Measurements from ENCODE around the gene GRK5.

The GRK5 gene

DNA sequence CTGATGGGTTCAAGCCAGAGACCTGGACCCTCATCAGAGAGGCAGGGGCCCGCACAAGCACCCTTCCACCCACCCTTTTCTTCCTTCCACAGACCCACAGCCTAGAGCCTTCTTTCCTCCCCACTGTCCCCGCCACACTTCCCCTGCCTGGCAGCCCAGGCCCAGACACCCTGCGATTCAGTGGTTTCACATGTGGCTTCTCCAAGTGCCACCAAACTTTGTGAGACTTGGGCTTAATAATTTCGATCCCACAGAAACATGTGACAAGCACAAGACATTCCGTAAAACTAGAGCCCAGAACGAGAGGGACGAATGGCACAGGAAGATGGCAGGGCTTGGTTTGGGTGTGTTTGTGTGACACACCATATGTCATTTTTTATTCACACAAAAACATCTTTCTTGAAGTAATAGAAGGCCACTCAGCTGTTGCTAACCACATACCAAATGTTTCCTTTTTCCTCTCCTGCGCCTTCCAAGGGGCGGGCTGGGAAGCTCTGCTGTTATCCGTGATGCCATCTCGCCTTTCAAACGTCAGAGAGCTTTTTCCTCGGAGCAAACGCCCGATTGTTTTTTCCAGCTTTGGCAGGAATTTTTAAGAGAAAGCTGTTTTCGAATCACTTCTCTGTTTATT is 162.9 kb downstream of the GRK5 start:
- TF ChIP-seq, protein P1, sequence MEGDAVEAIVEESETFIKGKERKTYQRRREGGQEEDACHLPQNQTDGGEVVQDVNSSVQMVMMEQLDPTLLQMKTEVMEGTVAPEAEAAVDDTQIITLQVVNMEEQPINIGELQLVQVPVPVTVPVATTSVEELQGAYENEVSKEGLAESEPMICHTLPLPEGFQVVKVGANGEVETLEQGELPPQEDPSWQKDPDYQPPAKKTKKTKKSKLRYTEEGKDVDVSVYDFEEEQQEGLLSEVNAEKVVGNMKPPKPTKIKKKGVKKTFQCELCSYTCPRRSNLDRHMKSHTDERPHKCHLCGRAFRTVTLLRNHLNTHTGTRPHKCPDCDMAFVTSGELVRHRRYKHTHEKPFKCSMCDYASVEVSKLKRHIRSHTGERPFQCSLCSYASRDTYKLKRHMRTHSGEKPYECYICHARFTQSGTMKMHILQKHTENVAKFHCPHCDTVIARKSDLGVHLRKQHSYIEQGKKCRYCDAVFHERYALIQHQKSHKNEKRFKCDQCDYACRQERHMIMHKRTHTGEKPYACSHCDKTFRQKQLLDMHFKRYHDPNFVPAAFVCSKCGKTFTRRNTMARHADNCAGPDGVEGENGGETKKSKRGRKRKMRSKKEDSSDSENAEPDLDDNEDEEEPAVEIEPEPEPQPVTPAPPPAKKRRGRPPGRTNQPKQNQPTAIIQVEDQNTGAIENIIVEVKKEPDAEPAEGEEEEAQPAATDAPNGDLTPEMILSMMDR (IDR thresholded peaks at IDR 0.05; ENCODE audit: unreplicated experiment in 3 of 3) = no peak
- Mint-ChIP-seq H3K36me3 (ENCODE audit: low read depth) (no peaks in the 10 kb centered on the region), H3K27ac (peak overlapping the region; percentile 93 to 95 (median 95)), H3K9me3 (no peaks in the 10 kb centered on the region), H3K4me3 (peak overlapping the region in 2 of 3 experiments; percentile 4 to 26), H3K27me3 (ENCODE audit: low read depth) (peaks cover 15% of the 10 kb centered on the region), H3K4me1 (peaks cover 82% of the 10 kb centered on the region)

DNA sequence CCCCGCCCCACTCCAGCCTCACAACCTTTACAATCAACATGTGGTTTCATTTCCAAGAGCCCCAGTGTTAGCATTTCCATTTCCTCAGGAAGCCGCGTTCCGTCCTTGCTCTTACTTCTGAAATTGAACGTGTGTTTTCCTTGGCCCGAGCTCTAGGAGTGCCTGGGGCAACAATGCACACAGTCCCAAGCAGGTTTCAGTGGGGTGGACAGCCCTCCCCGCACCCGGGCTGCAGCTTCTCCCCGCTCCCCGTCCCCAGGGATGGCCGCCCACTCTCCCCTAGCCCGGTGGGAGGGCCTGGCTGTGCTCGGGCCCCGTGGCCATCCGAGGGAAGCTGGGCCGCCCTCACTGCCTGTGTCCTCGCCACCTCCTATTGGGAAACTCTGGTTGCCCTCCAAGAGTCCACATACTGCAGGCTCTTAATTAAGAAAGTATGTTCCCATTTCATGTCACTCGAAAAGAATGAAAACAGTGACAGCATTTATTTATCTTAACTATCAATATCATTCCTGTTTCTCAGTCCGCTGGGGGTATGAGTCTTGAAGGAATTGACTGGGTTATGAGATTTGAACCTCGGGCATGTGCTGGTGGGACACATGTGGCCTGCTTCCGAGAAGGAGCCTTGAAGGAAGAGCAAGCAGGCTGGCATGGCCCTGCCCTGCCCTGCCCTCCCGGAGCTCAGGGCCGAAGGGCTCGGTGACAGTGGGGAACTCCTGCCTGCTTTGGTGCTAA is 163.8 kb downstream of the GRK5 start:
- no peaks in the 10 kb centered on the region for H3K9me3 Mint-ChIP-seq
- H3K36me3 Mint-ChIP-seq (ENCODE audit: low read depth) = no peaks in the 10 kb centered on the region
- peak overlapping the region in 2 of 3 experiments; percentile 5 to 31 for H3K4me3 Mint-ChIP-seq
- TF ChIP-seq, protein P1 (IDR thresholded peaks at IDR 0.05; ENCODE audit: unreplicated experiment in 3 of 3) = no peak
- H3K4me1 Mint-ChIP-seq = peaks cover 82% of the 10 kb centered on the region
- H3K27ac Mint-ChIP-seq = peak overlapping the region; percentile 93 to 95 (median 95)
- H3K27me3 Mint-ChIP-seq (ENCODE audit: low read depth) = peaks cover 18% of the 10 kb centered on the region

DNA sequence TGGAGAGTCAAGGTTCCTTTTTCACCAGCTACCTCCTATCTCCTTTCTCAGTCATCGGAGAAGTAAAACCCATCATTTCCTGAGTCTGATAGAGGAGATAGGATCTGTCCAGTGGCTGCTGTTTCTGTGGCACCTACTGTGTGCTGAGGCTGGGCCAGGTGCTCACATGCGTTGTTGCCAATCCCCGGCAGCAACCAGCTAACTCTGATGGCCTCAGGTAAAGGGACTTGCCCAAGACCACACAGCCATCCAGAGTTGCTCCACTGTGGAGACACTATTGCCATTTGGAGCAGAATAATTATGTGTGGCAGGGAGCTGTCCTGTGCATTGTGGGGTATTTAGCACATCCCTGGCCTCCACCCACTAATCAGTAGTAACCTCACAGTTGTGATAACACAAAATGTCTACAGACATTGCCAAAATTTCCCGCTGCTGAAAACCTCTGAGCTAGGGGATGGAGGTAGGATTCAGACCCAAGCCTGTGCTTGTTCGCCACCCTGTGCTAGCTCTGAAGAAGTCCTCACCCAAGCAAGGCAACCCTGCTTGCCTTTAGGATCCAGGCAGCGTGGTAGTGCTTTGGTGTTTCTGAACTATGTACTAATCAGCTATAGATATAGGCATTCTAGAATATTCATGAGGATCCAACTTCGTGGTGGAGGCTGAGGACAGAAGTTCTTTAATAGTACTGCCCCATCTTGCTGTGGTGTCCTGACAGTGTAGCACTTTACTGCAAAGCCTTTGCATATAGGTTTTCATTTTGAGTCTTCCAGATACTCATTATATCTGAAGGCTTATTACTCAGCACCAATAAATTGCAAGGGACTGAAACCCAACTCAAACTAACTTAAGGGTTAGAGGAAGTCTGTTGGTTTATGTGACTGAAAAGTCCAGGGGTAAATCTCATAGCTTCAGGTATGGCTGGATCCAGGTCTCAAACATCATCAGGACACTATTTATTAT is 164.6 kb downstream of the GRK5 start:
- Mint-ChIP-seq H3K4me3 (no peak overlapping the region), H3K9me3 (no peaks in the 10 kb centered on the region), H3K27me3 (ENCODE audit: low read depth) (peaks cover 18% of the 10 kb centered on the region), H3K27ac (peak overlapping the region; percentile 93 to 95 (median 95)), H3K4me1 (peaks cover 79% of the 10 kb centered on the region), H3K36me3 (ENCODE audit: low read depth) (no peaks in the 10 kb centered on the region)
- TF ChIP-seq, protein P1 (IDR thresholded peaks at IDR 0.05; ENCODE audit: unreplicated experiment in 3 of 3) = no peak

DNA sequence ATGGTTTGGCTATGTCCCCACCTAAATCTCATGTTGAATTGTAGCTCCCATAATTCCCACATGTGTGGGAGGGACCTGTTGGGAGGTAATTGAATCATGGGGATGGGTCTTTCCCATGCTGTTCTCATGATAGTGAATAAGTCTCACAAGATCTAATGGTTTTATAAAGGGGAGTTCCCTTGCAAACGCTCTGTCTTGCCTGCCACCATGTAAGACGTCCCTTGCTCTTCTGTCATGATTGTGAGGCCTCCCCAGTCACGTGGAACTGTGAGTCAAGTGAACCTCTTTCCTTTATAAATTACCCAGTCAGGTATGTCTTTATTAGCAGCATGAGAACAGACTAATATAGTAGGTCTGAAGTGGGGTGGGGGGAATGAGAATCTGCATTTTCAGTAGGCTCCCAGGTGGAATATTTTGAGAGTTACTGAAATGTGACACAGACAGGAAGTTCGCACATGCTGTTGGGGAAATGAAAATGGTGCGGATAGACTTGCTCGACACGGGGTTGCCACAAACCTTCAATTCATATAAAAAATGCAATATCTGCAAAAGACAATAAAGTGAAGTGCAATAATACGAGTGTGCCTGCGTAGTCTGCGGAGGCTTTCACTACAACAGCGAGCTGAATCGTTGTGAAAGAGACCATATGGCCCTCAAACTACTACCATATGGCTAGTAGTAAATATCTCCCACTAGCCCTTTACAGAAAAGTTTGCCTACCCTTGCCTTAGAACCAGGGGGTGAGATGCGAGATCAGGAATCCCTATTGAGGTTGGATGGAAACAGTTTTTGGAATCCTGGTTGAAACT is 166.1 kb downstream of the GRK5 start:
- peaks cover 83% of the 10 kb centered on the region for H3K4me1 Mint-ChIP-seq
- no peaks in the 10 kb centered on the region for H3K9me3 Mint-ChIP-seq
- H3K36me3 Mint-ChIP-seq (ENCODE audit: low read depth) = no peaks in the 10 kb centered on the region
- TF ChIP-seq, protein P1 (IDR thresholded peaks at IDR 0.05; ENCODE audit: unreplicated experiment in 3 of 3) = no peak
- H3K4me3 Mint-ChIP-seq = no peak overlapping the region
- H3K27me3 Mint-ChIP-seq (ENCODE audit: low read depth) = peaks cover 18% of the 10 kb centered on the region
- H3K27ac Mint-ChIP-seq = peak overlapping the region in 1 of 3 experiments; percentile 6

DNA sequence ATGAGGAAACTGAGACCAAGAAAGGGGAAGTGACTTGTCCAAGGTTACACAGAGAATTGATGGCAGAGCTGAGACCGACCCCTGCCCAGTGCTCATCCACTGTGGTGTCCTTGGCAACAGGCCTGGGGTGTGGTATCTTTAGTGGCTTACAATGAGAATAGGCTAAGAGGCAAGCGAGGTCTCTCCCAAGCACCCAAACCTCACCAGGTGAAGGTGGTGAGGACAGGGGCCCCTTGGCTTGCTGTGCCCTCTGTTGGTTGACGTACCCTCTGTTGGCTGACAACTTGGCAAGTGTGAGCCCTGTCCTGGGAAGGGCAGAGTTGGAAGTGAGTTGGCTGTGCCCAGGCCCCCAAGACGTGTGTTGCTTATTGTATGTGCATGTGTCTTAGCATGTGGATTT is 166.9 kb downstream of the GRK5 start:
- peaks cover 18% of the 10 kb centered on the region for H3K27me3 Mint-ChIP-seq (ENCODE audit: low read depth)
- H3K4me1 Mint-ChIP-seq = peaks cover 83% of the 10 kb centered on the region
- peak overlapping the region in 1 of 3 experiments; percentile 4 for H3K27ac Mint-ChIP-seq
- H3K4me3 Mint-ChIP-seq = no peak overlapping the region
- no peaks in the 10 kb centered on the region for H3K36me3 Mint-ChIP-seq (ENCODE audit: low read depth)
- TF ChIP-seq, protein P1 (IDR thresholded peaks at IDR 0.05; ENCODE audit: unreplicated experiment in 3 of 3) = no peak
- no peaks in the 10 kb centered on the region for H3K9me3 Mint-ChIP-seq
